8988T (cell line): ENCODE measurements around the gene FMN1.

ENCODE experiments used
- DNase-seq: peaks from one replicate; pipeline ENCODE4 v3.0.0; 2011

FMN1 gene, protein sequence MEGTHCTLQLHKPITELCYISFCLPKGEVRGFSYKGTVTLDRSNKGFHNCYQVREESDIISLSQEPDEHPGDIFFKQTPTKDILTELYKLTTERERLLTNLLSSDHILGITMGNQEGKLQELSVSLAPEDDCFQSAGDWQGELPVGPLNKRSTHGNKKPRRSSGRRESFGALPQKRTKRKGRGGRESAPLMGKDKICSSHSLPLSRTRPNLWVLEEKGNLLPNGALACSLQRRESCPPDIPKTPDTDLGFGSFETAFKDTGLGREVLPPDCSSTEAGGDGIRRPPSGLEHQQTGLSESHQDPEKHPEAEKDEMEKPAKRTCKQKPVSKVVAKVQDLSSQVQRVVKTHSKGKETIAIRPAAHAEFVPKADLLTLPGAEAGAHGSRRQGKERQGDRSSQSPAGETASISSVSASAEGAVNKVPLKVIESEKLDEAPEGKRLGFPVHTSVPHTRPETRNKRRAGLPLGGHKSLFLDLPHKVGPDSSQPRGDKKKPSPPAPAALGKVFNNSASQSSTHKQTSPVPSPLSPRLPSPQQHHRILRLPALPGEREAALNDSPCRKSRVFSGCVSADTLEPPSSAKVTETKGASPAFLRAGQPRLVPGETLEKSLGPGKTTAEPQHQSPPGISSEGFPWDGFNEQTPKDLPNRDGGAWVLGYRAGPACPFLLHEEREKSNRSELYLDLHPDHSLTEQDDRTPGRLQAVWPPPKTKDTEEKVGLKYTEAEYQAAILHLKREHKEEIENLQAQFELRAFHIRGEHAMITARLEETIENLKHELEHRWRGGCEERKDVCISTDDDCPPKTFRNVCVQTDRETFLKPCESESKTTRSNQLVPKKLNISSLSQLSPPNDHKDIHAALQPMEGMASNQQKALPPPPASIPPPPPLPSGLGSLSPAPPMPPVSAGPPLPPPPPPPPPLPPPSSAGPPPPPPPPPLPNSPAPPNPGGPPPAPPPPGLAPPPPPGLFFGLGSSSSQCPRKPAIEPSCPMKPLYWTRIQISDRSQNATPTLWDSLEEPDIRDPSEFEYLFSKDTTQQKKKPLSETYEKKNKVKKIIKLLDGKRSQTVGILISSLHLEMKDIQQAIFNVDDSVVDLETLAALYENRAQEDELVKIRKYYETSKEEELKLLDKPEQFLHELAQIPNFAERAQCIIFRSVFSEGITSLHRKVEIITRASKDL (N-terminal part only)

DNA sequence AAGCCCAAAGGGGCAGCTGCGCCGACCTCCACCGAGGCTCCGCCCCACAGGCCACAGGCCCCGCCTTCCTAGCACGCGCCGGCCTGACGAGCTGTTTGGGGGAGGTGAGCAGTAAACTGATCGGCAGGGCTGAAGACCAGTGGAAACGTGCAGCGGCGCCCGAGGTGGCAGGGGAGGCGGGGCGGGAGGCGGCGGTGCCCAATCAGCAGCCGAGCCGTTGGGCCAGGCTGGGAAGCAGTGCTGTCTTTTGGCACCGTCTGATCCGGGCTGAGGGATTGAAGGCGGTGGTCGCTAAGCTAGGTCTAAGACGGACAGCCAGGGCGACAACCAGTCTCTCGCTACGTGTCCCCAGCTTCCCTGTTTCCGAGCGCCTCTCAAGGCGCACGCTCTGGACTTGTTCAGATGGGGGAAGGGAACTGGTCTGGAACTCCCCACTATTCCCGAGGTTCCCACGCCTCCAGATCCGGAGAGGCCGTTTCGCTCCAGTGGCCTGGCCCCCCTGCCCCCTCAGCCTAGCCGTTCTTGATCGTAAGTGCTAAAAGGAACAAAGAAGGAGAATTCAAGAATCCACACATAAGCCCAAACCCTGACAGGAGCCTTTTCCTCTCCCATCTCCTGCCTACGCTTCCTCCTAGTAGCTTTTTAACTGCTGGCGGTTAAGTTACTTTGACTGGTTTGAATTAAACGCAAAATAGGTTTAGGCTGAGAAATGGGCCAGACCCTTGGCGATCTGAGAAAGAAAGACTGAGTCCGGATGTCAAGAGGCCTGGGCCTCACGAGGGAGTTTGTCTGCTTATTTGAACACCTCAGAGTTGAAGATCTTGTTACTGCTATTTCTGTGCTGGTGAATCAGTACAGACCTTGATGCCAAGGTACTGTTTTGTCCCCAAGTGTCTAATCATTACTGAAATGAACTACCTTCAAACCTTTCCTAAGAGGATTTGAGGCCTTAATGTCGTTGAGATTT, at the start of gene FMN1:
FMN1 (minus strand) TSS at position 11 of the 967 bp plus-strand sequence. CDS start 39,800 bp downstream, outside the sequence.
- DNase-seq: peak; percentile 35

DNA sequence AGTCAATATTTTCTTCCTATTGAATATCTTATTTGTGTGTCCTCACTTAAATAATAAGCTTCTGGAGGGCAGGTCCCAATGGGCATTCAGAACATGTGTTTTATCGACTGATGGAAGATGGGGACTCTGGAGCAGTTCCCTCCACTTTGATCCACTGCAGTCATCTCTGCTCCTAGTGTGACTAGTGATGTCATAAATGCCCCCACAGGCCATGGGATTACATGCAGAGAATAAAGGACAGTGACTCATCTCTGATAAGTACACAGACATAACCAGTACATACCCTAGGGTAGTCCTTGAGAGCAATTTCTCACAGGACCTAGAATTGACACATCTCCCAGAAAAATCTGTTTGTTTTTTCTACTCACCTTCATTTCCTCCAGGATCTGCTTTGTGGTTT, 49.4 kb upstream of the FMN1 start:
- no peak for DNase-seq

DNA sequence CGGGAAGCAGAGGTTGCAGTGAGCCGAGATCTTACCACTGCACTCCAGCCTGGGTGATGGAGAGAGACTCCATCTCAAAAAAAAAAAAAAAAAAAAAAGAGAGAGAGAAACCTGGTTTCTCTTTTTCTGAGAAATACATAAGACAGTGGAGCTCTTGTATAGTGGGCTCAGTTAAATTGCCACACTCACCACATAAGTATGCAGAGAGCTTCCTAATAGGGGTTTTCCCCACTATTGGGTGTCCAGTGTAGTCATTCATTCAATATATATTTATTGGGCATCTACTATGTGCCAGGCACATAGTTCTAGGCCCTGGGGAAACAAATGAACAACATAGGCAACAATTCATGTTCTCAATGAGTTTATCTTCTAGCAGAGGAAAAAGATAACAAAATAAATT, 48.9 kb upstream of the FMN1 start:
- no peak for DNase-seq

DNA sequence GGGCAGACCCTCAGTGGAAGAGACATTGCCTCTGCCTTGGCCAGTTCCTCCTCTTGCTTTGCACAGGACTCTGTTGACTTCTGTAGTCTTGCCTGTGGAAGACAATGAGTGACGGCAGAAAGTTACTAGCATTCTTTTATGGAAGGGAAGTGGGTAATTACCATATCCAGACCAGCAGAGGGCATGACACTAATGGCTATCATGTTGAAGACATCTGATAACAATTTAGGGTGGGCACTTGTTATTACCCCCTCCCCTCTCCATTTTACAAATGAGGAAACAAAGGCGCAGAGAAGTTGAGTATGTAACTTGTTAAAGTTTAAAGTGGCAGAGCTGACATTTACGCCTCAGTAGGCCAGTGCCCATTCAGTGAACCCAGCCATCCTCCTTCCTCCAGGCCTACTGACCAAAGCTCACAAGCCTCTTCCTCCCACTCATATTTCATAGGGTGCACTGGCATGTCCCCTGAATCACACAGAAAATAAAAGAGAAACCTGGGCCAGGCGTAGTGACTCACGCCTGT, 48.2 kb upstream of the FMN1 start:
- no peak for DNase-seq

DNA sequence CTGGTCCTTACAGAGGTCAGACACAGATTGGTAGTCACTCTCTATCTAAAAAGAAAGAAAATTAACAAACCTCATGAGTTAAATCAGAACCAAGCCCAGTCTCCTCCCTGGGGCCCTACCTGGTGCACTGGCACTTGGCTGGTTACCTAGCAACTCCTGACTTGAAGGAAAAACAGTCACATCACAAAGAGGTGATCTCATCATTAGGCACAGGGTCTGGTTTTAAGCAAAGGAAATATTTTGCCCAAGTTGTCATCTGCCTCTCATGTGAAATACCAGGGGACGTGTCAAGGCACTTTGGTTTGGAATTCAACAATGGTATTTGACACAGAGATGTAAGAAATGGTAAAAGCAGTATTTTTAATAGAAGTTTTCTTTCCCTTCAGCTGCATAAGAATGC, 47.7 kb upstream of the FMN1 start:
- DNase-seq: no peak

DNA sequence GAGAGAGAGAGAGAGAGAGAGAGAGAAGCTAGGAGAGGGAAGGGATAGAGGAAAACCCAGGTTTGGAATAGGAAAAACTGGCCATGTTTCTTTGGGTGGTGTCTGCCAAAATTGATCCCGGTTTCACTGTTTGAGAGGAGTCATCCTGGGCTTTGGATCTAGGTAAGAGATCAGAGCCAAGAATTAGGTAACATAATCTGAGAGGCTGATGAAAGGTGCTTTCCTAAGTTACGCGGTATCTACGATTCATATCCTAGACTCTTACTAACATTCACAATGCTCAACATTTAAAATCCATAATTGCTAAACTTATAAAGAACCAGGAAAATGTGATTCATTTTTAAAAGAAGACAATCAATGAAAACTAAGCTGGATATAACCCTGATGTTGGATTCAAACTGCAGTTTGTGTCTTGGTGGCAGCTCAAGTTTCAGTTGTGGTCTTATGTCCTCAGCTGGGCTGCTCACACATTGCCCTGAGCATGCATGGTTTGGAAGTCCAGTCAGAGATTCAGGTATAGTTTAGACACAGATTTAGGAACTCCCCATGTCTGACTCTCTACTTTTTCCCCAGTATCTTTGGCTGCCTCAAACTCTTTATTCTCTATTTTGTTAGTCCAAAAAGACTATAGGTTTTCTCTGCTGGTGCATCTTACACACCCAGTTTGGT, 42.5 kb upstream of the FMN1 start:
- no peak for DNase-seq

DNA sequence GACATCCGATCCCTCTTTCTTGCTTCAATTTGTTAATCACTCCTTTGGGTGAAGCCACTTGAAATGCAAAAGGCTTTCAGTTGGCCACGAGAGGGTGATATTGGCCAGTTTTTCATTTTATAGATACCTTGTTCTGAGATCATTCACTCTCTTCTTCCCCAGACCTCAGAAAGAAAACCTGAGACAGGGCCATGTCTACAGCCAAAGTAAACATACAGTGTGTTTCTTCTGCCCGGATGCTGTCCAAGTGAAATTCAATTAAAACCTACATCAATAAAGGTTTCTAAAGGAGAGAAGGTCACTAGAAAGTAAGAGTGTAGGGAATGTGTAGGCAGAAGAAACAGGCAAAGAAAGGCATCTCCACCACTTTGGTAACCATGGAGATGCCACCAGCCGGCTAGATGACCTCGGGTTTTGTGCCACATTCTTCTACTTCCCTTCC, 39.5 kb upstream of the FMN1 start:
- DNase-seq: no peak

DNA sequence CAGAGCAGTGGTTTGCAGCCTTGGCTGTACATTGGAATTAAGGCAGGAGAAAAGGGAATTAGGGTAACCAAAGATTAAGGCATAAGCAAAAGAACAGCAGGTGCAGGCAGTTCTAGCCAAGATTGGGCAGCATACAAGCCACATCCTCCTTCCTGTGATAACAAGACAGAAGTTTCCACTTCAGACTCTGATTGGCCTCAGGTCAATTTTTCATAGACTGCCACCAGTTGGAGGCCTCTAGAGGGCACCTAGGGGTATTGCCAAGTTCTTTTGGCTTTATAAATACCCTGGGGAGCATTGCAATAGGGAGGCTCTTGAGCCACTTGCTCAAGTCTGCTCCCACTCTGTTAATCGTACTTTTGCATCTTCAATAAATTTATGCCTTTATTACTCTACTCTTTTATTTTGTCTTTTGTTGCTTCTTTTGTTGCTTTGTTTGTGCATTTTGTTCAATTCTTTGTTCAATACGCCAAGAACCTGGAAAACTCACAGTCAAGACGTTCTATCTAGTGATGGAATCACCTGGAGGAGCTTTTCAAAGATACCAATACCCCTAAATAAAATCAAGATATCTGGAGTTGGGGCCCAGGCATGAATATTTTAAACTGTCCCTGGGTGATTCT, 32.2 kb upstream of the FMN1 start:
- no peak for DNase-seq

DNA sequence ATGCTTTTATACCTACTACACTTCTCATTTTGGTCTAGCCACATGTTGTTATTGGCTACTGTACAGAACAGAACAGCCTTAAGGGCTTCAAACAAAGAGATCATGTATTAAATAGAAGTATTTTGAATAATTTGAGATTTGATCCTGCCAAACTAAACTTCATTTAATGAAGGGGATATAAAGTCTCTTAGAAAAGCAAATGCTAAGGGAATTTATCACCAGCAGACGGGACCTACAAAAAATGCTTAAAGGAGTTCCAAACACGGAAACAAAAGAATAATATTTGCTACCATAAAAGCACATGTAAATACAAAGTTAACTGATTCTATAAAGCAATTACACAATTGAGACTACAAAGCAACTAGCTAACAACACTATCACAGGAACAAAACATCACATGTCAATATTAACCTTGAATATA, 23.6 kb upstream of the FMN1 start:
- DNase-seq: no peak

DNA sequence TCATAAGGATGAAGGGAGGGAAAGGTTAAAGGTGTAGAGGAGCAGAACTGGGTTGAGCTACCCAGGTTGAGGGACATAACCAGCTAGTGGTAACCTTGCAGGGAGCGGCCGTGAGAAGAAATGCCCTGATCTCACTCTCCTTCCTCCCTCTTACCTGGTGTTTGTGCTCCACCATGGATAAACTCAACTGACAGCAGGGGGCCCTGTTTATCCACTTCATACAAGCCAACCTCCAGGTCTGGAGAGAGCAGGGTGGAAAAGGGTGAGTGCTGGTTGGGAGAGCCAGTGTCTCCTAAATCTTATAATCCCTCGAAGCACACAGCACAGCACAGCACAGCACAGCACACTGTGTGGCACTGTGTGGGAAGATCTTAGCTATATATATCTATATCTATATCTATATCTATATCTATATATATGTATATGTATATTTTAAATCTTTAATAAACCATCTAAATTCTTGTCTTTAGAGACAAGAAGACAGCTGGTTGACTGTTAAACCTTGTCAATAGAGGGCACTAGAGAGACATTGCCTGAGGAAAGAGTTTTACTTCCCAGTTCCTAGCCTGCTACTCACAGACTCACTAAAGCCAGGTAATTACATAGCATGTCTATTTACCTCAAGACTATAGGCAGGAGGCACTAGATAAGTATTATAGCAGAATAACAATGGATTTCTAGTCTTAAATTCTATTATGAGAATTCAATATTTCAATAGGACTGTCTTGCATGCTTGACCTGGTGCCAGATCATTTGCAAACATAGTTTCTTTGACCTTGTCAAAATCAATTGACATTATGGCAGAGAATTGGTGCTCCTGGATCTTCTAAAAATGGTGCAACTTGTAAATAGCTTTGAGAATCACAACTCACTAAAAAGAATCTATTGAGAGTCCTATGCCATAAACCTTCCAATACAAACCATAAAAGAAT, 21.7 kb upstream of the FMN1 start:
- DNase-seq: no peak

DNA sequence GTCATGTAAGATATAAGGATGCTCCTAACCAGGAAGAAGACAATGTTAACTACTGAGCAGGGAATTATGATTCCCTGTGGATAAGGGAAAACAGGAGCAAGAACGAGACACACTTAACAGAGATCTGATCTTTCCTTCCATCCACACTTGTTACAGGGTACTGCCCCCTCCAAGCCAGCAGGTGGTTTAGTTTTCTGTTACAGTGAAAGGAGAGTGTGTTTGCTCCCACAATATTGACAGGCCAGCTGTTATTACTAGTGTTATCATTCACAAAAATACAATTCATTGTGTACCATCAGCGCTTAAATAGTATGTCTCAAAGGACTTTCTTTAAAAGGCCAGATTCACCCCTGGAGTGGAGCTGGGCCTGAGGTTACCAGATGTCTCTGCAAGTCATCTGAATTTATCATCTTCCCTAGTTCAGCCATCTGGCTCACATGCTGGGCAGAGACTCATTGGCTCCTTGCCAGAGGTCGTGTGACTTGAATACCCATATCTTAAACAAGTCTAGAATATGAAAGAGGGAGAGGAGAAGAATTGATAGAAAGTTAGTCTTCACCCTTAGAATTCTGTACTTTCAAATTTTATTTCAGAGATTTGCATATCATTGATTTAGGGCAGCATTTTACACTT, 16.8 kb upstream of the FMN1 start:
- DNase-seq: no peak

DNA sequence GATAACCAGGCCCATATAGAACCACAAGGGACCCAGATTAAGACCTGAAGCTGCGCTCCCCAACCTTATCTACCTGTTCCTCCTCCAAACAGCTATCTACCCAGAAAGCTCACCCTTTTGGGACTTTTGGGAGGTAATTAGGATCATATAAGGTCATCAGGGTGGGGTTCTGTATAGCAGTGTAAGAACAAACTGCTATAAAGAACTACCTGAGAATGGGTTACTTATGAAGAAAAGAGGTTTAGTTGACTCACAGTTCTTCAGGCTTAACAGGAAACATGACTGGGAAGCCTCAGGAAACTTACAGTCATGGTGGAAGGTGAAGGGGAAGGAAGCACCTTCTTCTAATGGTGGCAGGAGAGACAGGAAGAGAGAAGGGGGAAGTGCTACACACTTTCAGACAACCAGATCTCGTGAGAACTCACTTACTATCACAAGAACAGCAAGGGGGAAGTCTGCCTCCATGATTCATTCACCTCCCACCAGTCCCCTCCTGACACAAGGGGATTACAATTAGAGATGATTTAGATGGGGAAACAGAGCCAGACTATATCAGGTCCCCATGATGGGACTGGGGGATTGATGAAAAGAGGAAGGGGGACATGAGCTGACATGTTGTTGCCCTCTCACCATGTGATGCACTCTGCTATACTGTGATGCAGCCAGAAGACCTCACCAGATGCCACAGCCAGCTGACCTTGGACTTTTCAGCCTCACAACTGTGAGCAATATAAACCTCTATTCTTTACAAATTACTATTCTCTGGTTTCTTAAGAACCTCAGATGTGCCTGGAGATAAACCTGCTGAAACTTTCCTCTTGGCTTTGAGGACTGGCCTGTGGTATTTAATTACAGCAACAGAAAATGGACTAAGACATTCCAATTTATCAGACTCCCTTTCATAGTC, 15.3 kb upstream of the FMN1 start:
- DNase-seq: no peak

DNA sequence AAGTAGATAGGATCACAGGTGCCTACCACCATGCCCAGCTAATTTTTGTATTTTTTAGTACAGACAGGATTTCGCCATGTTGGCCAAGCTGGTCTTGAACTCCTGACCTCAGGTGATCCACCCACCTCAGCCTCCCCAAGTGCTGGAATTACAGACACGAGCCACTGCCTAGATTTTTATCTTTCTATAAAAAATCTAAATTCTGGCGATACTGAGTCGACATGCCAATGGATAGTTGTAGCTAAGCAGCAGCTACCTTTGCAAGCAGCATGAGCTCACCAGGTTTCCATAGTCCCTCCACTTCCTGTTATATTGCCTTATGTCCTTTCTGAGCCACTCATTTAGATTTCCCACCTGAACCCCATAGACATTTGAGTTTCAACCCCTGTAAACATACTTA, 13.1 kb upstream of the FMN1 start:
- DNase-seq: no peak

DNA sequence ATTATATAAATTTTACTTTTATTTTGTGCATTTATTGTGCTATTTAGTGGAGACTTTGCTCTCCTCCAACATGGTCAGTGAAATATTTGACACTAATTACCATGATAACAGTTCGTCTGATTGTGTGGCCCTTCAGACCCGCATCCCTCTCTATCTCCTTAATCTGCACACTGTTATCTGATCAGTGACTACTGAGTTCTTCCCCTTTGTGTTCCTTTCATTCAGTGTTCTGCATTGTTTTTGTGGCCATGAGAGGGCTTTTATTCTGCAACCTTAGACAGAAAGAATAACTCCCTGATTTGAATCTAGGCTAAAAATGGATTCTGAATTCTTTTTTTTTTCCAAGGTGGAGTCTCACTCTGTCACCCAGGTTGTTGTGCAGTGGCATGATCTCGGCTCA, 11.9 kb upstream of the FMN1 start:
- no peak for DNase-seq

DNA sequence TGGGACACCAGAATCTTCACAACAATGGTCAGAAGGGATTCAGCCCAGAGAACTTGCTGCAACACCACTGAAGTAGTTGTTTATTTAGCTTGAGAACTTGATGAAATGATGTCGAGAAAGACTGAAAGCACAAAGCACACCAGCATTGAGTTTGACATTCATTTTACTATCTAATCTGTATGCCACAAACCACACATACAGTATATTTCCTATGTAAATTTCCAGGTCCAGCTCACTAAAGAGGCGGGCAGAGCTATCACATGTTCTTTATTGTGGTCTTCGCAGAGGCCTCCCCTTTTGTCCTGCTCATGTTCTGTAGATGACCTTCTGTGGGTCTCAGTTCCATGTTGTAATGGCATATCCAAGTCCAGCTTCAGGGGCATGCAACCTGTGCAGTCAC, 10.4 kb upstream of the FMN1 start:
- no peak for DNase-seq

DNA sequence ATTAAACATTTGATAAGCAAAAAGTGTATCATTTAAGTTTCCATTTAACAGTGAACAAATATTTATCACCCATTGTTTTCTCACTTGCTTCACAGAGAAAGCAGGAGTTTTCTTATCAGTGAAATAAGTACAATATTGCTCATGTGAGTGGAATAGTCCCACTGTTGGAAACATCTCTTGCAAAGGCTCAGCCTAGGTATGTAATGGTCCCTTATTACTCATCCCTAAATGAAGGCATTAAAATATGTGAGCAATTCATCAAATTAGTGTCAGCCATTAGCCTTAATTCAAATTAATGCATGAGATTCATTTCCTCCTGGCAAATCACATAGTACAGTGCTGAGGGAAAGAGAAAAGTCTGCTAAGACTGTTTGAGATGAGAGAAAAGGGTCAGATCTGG, 9.6 kb upstream of the FMN1 start:
- no peak for DNase-seq

DNA sequence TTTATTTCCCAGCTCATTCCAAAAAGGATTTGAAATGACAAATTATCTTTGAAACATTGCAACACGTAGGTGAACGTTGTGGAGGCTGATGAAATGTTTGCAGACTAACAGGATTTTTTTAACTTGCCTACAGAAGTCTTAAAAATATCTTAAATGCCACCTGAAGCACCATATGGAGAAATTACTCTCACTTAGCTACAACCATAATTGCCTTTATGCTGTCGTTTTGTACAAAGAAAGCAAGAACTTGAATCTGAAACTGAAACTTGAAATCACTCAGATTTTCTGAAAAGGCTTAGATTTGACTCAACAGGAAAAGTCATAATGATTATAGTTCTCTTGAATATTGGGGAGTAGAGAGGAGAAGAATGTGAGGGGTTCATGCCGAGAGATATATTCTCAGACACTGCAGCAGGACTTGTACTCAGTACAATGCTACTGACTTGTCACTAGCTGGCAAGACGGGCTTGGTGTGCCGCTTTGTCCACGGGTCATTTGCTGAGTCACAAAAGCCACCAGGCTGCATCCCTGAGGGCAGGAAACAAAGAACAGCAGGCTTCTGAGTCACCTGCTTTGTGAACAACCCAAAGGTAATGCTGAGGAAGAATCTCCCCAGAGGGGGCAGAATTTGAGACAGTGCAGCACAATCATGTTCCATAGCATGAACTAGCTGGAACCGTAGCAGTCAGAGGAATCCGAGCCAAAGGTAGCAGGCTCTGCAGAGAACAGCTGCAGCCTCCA, 7.1 kb upstream of the FMN1 start:
- DNase-seq: peak; percentile 25
